CD4-positive, alpha-beta T cell treated with Interleukin-17A for 1 hour (primary cell): ENCODE measurements around the gene C11orf52.

Experiments
- DNase-seq: peaks from one replicate; pipeline ENCODE4 v3.0.0-alpha.2; 2020

Gene C11orf52

GRCh38 chr11:111939836-111940604, 21.3 kb downstream of the C11orf52 start:
- DNase-seq = no peak

- DNase-seq = no peak
Measured at GRCh38 chr11:111941963-111942362, 23.2 kb downstream of the C11orf52 start.

- no peak for DNase-seq
Measured at GRCh38 chr11:111942829-111943228, 24.1 kb downstream of the C11orf52 start.

- DNase-seq = no peak
Measured at GRCh38 chr11:111944139-111944538, 25.4 kb downstream of the C11orf52 start.

GRCh38 chr11:111944651-111945051, 25.9 kb downstream of the C11orf52 start:
- no peak for DNase-seq

- no peak for DNase-seq
Measured at GRCh38 chr11:111945198-111945597, 26.5 kb downstream of the C11orf52 start.

GRCh38 chr11:111946499-111946898, 27.8 kb downstream of the C11orf52 start:
- no peak for DNase-seq

- DNase-seq = no peak
Measured at GRCh38 chr11:111947143-111947542, 28.4 kb downstream of the C11orf52 start.

GRCh38 chr11:111949519-111950426, 31.1 kb downstream of the C11orf52 start:
- DNase-seq = no peak

GRCh38 chr11:111951565-111951964, 32.9 kb downstream of the C11orf52 start:
- DNase-seq = no peak

- no peak for DNase-seq
Measured at GRCh38 chr11:111954154-111954553, 35.4 kb downstream of the C11orf52 start.

GRCh38 chr11:111957663-111958444, 39.1 kb downstream of the C11orf52 start:
- no peak for DNase-seq

- no peak for DNase-seq
Measured at GRCh38 chr11:111960916-111961315, 42.2 kb downstream of the C11orf52 start.

GRCh38 chr11:111961389-111962300, 42.9 kb downstream of the C11orf52 start:
- no peak for DNase-seq

GRCh38 chr11:111963931-111964340, 45.2 kb downstream of the C11orf52 start:
- DNase-seq = no peak

- DNase-seq = no peak
Measured at GRCh38 chr11:111966678-111967077, 48.0 kb downstream of the C11orf52 start.

- no peak for DNase-seq
Measured at GRCh38 chr11:111967649-111968048, 48.9 kb downstream of the C11orf52 start.

GRCh38 chr11:111969344-111969743, 50.6 kb downstream of the C11orf52 start:
- no peak for DNase-seq

- DNase-seq = no peak
Measured at GRCh38 chr11:111974446-111974845, 55.7 kb downstream of the C11orf52 start.

- DNase-seq = no peak
Measured at GRCh38 chr11:111975076-111975806, 56.5 kb downstream of the C11orf52 start.

- DNase-seq = no peak
Measured at GRCh38 chr11:111976119-111976766, 57.5 kb downstream of the C11orf52 start.
